Superior temporal gyrus (tissue), 1 donor: ENCODE measurements around the gene TRDN.
"Not testable (repeated sequence)": the region's sequence is repeated elsewhere in the genome, so short reads cannot be mapped to it uniquely, and the experiment has no call there.

ENCODE experiments used
- DNase-seq: peaks from one replicate; pipeline ENCODE4 v3.0.0-alpha.2; 2016; ENCODE audit errors: extremely low spot score

The TRDN gene

GRCh38 chr6:123507582-123507981 is 129.2 kb downstream of the TRDN start:
- no peak for DNase-seq

GRCh38 chr6:123503619-123504018 is 133.1 kb downstream of the TRDN start:
- no peak for DNase-seq

- DNase-seq, result no peak
Observed at GRCh38 chr6:123497025-123497424, 139.7 kb downstream of the TRDN start.

GRCh38 chr6:123489589-123489988 is 147.2 kb downstream of the TRDN start:
- DNase-seq, result no peak

- no peak for DNase-seq
Observed at GRCh38 chr6:123480986-123481385, 155.8 kb downstream of the TRDN start.

GRCh38 chr6:123472025-123472702 is 164.6 kb downstream of the TRDN start:
- not testable (repeated sequence) for DNase-seq

- no peak for DNase-seq
Observed at GRCh38 chr6:123467392-123467791, 169.4 kb downstream of the TRDN start.

GRCh38 chr6:123462152-123462551 is 174.6 kb downstream of the TRDN start:
- DNase-seq, result no peak

GRCh38 chr6:123458218-123458617 is 178.5 kb downstream of the TRDN start:
- DNase-seq, result no peak

- DNase-seq, result no peak
Observed at GRCh38 chr6:123456836-123457235, 179.9 kb downstream of the TRDN start.

- no peak for DNase-seq
Observed at GRCh38 chr6:123454448-123454847, 182.3 kb downstream of the TRDN start.

- not testable (repeated sequence) for DNase-seq
Observed at GRCh38 chr6:123453071-123453470, 183.7 kb downstream of the TRDN start.

- no peak for DNase-seq
Observed at GRCh38 chr6:123448306-123448884, 188.4 kb downstream of the TRDN start.

GRCh38 chr6:123447315-123447937 is 189.3 kb downstream of the TRDN start:
- DNase-seq, result no peak

- no peak for DNase-seq
Observed at GRCh38 chr6:123439371-123439770, 197.4 kb downstream of the TRDN start.

- DNase-seq, result no peak
Observed at GRCh38 chr6:123434186-123434585, 202.6 kb downstream of the TRDN start.

- no peak for DNase-seq
Observed at GRCh38 chr6:123430970-123431369, 205.8 kb downstream of the TRDN start.

GRCh38 chr6:123427008-123427407 is 209.7 kb downstream of the TRDN start:
- no peak for DNase-seq

GRCh38 chr6:123423130-123423529 is 213.6 kb downstream of the TRDN start:
- no peak for DNase-seq

GRCh38 chr6:123420512-123420911 is 216.2 kb downstream of the TRDN start:
- DNase-seq, result peak; percentile 28

- DNase-seq, result no peak
Observed at GRCh38 chr6:123418071-123418470, 218.7 kb downstream of the TRDN start.

- no peak for DNase-seq
Observed at GRCh38 chr6:123417535-123417934, 219.2 kb downstream of the TRDN start.

- peak; percentile 93 for DNase-seq
Observed at GRCh38 chr6:123415844-123416468, 220.8 kb downstream of the TRDN start.
